GM12865 (cell line): ENCODE data around the gene UBA3.

ENCODE experiments used
- DNase-seq: peaks from one replicate; pipeline ENCODE4 v3.0.0; 2010; ENCODE audit warnings: low read depth
- H3K4me3 ChIP-seq: 2 replicates; pipeline ENCODE4 v1.5.1; 2011; ENCODE audit warnings: mild to moderate bottlenecking, low read depth, low read length, control low read depth
- CTCF ChIP-seq: IDR thresholded peaks from 2 replicates; pipeline ENCODE4 v1.5.1; 2011; ENCODE audit warnings: low read length, control low read depth, low read depth, inconsistent platforms; ENCODE audit not compliant: insufficient read depth; ENCODE audit errors: missing control alignments

The UBA3 gene

GRCh38 chr3:69115731-69116130, 35.6 kb upstream of the UBA3 start:
- no peak overlapping the region for H3K4me3 ChIP-seq
- TF ChIP-seq CTCF: no peak
- no peak for DNase-seq

- no peak for DNase-seq
- no peak overlapping the region for H3K4me3 ChIP-seq
- TF ChIP-seq CTCF: no peak
Measured at GRCh38 chr3:69113536-69113935, 33.4 kb upstream of the UBA3 start.

- DNase-seq: no peak
- no peak overlapping the region for H3K4me3 ChIP-seq
- TF ChIP-seq CTCF: no peak
Measured at GRCh38 chr3:69110941-69111546, 30.9 kb upstream of the UBA3 start.

- H3K4me3 ChIP-seq: no peak overlapping the region
- no peak for DNase-seq
- no peak for TF ChIP-seq CTCF
Measured at GRCh38 chr3:69108811-69109210, 28.6 kb upstream of the UBA3 start.

GRCh38 chr3:69107841-69108240, 27.7 kb upstream of the UBA3 start:
- no peak overlapping the region for H3K4me3 ChIP-seq
- no peak for TF ChIP-seq CTCF
- DNase-seq: no peak

- no peak for DNase-seq
- H3K4me3 ChIP-seq: no peak overlapping the region
- no peak for TF ChIP-seq CTCF
Measured at GRCh38 chr3:69105320-69105719, 25.2 kb upstream of the UBA3 start.

GRCh38 chr3:69104586-69104985, 24.4 kb upstream of the UBA3 start:
- no peak overlapping the region for H3K4me3 ChIP-seq
- no peak for TF ChIP-seq CTCF
- DNase-seq: no peak
